ENCODE results near the gene CRB2. TPM values are rescaled to one million over a fixed set of nuclear protein-coding genes. Genes with fewer than 3 reads are reported as not detected.
A peak's percentile ranks its signal among the peaks of the same experiment; 100 is the strongest.

Gene CRB2
- total RNA-seq, 5 donors from 2014 or later (not counting 1 experiment from before 2014, with no cell fraction given): 0.09 to 0.20 TPM; not detected in 3

DNA sequence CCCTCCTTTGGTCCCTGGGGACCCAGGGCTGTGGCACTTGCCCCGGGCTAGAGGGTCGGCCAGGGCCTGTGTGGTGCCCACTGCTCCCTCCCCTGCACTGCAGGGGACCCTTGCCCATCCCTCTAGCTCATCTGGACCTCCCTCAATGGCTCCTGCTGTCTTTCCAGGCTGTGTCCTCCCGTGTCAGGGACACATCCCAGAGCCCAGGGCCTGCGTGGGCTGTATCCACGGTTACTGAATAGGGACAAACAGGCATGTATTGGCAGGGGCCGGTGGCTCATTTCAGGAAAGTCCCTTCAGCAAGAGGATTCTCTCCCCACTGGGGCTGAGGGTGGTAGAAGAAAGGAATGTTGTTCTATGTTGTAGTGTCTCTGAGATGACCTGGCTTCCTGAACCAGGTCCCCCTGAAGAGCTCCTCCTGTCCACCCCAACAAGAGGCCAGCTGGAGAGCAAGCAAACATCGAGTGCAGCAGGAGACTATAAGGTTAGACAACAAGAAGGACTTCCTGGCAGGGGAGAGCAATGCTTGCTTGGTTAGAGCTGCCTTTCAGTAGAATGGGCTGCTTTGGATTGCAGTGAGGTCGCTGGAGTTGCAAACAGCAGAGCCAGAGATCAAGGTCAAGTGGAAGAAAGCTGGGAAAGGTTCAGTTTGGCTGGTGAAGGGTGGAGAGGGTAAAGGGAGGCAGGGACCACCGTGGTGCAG is 1.0 kb upstream of the CRB2 start:
- H3K4me1 Mint-ChIP-seq: peaks cover 0 to 25% (median 20%) of the 10 kb centered on the region in 3 donors
- H3K4me3 ChIP-seq (ENCODE audit: control insufficient read depth in 1 of 2, extremely low read depth in 1 of 2, low read length in 1 of 2): no peak overlapping the region
- ATAC-seq (replicated peaks in 1 of 4) (no peak), DNase-seq (no peak)
- H3K9me3 ChIP-seq: no peaks in the 10 kb centered on the region
- no peak overlapping the region for H3K27ac ChIP-seq (ENCODE audit: low read length)
- peaks cover 4 to 6% of the 10 kb centered on the region in 2 donors for H3K27me3 Mint-ChIP-seq
- ChIA-PET CTCF (interaction anchor here (0.5 to 0.6 kb wide), 3 partner anchors 10 to 254 kb away, joined by 3 to 4 read pairs (median 3); no protein-coding TSS in a partner anchor), POLR2A (interaction anchor here in 1 of 2 donors (0.6 kb wide), 1 partner anchor 1050 kb away, joined by 4 read pairs; no protein-coding TSS in a partner anchor)
- H3K9me3 Mint-ChIP-seq: no peaks in the 10 kb centered on the region
- no peak overlapping the region for H3K27ac Mint-ChIP-seq
- 58% methylated on average over 6 of the region's 9 CpGs for WGBS (ENCODE audit: insufficient coverage)
- no peaks in the 10 kb centered on the region for H3K36me3 Mint-ChIP-seq
- no peak overlapping the region for H3K4me3 Mint-ChIP-seq
- no peaks in the 10 kb centered on the region for H3K36me3 ChIP-seq (ENCODE audit: control insufficient read depth in 2 of 2, extremely low read depth in 1 of 2, insufficient read depth in 1 of 2, low read length in 1 of 2)
- H3K27me3 ChIP-seq (replicated peaks in 1 of 2; ENCODE audit: control insufficient read depth in 2 of 2, extremely low read depth in 1 of 2, insufficient read depth in 2 of 2, low read length in 1 of 2): peaks cover 0 to 35% of the 10 kb centered on the region in 2 experiments
- peaks cover 7 to 10% of the 10 kb centered on the region in 2 experiments for H3K4me1 ChIP-seq (ENCODE audit: control insufficient read depth in 1 of 2, extremely low read depth in 1 of 2, insufficient read depth in 2 of 2, low read length in 2 of 2)

DNA sequence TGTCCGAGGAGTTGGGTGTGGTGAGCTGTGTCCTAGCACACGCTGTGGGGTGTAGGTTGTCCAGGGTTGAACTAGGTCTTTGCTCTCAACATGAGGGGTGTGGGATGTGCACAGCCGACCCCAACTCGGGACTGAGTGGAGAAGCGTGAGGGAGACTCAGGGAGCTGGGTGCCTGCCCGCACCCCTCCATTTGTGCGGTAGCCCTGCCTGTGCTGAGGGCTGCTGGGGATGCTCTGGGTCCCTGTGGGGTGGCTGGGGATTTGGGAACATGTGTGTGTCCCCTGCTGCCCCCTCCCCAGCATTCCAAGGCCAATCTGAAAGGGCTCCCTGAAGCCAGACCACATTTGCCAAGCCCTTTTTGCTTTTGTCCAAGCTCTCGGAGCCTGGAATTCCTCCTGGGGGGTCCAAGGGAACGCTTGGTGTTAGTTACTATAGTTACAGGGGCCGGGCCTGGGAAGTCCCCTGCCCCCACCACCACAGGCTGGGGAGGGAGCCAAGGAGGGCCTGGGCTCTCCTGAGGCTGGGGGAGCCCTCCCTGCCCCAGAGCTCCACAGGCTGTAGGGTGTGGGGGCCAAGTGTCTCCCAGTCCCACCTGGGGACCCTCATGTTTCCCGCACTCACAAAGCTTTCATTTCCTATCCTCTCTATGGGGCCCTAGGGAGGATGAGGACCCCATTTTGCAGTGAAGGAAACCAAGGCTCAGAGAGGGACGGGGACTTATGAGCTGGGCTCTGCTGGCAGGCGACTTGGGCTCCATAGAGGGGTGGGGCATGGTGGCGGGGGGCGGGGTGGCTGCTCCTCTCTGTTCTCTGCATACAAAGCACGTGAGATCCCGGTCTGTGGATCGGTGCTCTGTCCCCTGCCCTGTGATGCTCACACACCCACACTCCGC is 1.1 kb downstream of the CRB2 start:
- no peak overlapping the region for H3K4me3 Mint-ChIP-seq
- H3K9me3 ChIP-seq: no peaks in the 10 kb centered on the region
- no peaks in the 10 kb centered on the region for H3K36me3 ChIP-seq (ENCODE audit: control insufficient read depth in 2 of 2, extremely low read depth in 1 of 2, insufficient read depth in 1 of 2, low read length in 1 of 2)
- ChIA-PET CTCF (no interaction called here), POLR2A (no interaction called here)
- H3K27ac Mint-ChIP-seq: no peak overlapping the region
- H3K27me3 ChIP-seq (replicated peaks in 1 of 2; ENCODE audit: control insufficient read depth in 2 of 2, extremely low read depth in 1 of 2, insufficient read depth in 2 of 2, low read length in 1 of 2): peaks cover 0 to 26% of the 10 kb centered on the region in 2 experiments
- no peaks in the 10 kb centered on the region for H3K36me3 Mint-ChIP-seq
- peaks cover 4 to 6% of the 10 kb centered on the region in 2 donors for H3K27me3 Mint-ChIP-seq
- H3K4me3 ChIP-seq (ENCODE audit: control insufficient read depth in 1 of 2, extremely low read depth in 1 of 2, low read length in 1 of 2): no peak overlapping the region
- H3K4me1 ChIP-seq (ENCODE audit: control insufficient read depth in 1 of 2, extremely low read depth in 1 of 2, insufficient read depth in 2 of 2, low read length in 2 of 2): peaks cover 9 to 12% of the 10 kb centered on the region in 2 experiments
- H3K4me1 Mint-ChIP-seq: peaks cover 0 to 32% (median 22%) of the 10 kb centered on the region in 3 donors
- H3K9me3 Mint-ChIP-seq: no peaks in the 10 kb centered on the region
- DNase-seq: no peak
- WGBS (ENCODE audit: insufficient coverage): 95% methylated on average over 12 of the region's 19 CpGs
- no peak for ATAC-seq (replicated peaks in 1 of 4)
- no peak overlapping the region for H3K27ac ChIP-seq (ENCODE audit: low read length)

DNA sequence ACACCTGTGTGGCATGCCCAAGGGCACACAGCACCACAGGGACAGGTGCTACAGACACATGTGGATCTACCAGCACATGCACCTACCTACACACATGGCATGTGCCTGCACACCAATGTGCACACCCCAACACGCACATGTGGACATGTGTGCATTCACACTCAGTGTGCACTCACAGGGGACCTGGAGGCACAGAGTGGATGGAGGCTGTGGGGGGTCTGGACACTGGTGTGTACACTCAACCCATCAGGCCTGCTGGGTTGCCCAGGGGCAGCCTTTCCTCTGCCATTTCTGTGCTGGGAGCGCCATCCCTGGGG is 1.7 kb downstream of the CRB2 start:
- CTCF ChIA-PET: no interaction called here
- peaks cover 0 to 32% (median 22%) of the 10 kb centered on the region in 3 donors for H3K4me1 Mint-ChIP-seq
- no peaks in the 10 kb centered on the region for H3K36me3 Mint-ChIP-seq

DNA sequence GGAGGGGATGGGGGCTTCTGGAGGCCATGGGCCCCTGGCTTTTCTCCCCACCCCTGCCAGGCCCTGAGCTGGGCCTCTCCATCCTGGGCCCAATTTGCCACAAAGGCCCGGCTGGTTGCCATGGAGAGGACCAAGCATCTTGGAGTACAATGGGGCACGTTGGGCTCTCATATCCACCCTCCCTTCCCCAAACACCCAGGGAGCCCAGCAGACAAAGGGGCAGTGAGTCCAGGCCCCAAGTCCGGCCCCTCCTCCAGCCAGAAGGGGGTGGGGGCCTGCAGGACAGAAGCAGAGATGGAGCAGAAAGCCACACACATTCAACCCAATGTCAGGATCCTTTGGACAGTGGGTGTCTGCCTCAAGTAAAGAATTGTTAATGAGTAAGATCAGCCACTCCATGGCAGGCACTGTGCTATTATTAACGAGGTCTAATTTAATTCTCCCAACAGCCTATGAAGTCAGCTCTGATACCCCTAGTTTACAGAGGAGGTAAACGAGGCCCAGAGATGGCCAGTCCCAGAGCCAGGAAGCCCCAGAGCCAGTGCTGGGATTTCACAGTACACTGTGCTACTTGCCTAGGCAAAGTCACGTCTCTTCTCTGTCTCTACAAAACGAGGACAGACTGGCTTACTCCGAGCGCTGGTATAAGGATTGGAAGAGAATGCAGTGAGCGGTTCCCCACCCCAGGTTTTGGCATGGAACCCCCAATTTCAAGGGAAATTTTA is 2.3 kb downstream of the CRB2 start:
- Mint-ChIP-seq H3K4me3 (no peak overlapping the region), H3K4me1 (peaks cover 0 to 32% (median 22%) of the 10 kb centered on the region in 3 donors), H3K27me3 (no peaks in the 10 kb centered on the region), H3K9me3 (no peaks in the 10 kb centered on the region), H3K27ac (peak overlapping the region in 1 of 2 donors; percentile 31), H3K36me3 (no peaks in the 10 kb centered on the region)
- Histone ChIP-seq H3K27ac (ENCODE audit: low read length) (no peak overlapping the region), H3K4me1 (ENCODE audit: control insufficient read depth in 1 of 2, extremely low read depth in 1 of 2, insufficient read depth in 2 of 2, low read length in 2 of 2) (peaks cover 9 to 12% of the 10 kb centered on the region in 2 experiments), H3K27me3 (replicated peaks in 1 of 2; ENCODE audit: control insufficient read depth in 2 of 2, extremely low read depth in 1 of 2, insufficient read depth in 2 of 2, low read length in 1 of 2) (peaks cover 0 to 24% of the 10 kb centered on the region in 2 experiments), H3K9me3 (no peaks in the 10 kb centered on the region), H3K36me3 (ENCODE audit: control insufficient read depth in 2 of 2, extremely low read depth in 1 of 2, insufficient read depth in 1 of 2, low read length in 1 of 2) (no peaks in the 10 kb centered on the region), H3K4me3 (ENCODE audit: control insufficient read depth in 1 of 2, extremely low read depth in 1 of 2, low read length in 1 of 2) (no peak overlapping the region)
- DNase-seq: no peak
- POLR2A ChIA-PET: no interaction called here
- 87% methylated on average over 5 of the region's 10 CpGs for WGBS (ENCODE audit: insufficient coverage)
- CTCF ChIA-PET: interaction anchor here in 1 of 2 donors (0.6 kb wide), 1 partner anchor 220 kb away, joined by 3 read pairs; no protein-coding TSS in a partner anchor
- no peak for ATAC-seq (replicated peaks in 1 of 4)

More for the DNA sequence above, 1.7 kb downstream of the CRB2 start:
- H3K4me1 ChIP-seq (ENCODE audit: control insufficient read depth in 1 of 2, extremely low read depth in 1 of 2, insufficient read depth in 2 of 2, low read length in 2 of 2): peaks cover 9 to 12% of the 10 kb centered on the region in 2 experiments
- H3K27me3 ChIP-seq (replicated peaks in 1 of 2; ENCODE audit: control insufficient read depth in 2 of 2, extremely low read depth in 1 of 2, insufficient read depth in 2 of 2, low read length in 1 of 2): peaks cover 0 to 30% of the 10 kb centered on the region in 2 experiments
- Mint-ChIP-seq H3K9me3 (no peaks in the 10 kb centered on the region), H3K27ac (no peak overlapping the region), H3K27me3 (peaks cover 2 to 4% of the 10 kb centered on the region in 2 donors), H3K4me3 (no peak overlapping the region)
- no peak for DNase-seq
- WGBS (ENCODE audit: insufficient coverage): 80% methylated on average over 1 of the region's 2 CpGs
- H3K4me3 ChIP-seq (ENCODE audit: control insufficient read depth in 1 of 2, extremely low read depth in 1 of 2, low read length in 1 of 2): no peak overlapping the region
- H3K9me3 ChIP-seq: no peaks in the 10 kb centered on the region
- no peak for ATAC-seq (replicated peaks in 1 of 4)
- H3K36me3 ChIP-seq (ENCODE audit: control insufficient read depth in 2 of 2, extremely low read depth in 1 of 2, insufficient read depth in 1 of 2, low read length in 1 of 2): no peaks in the 10 kb centered on the region
- POLR2A ChIA-PET: no interaction called here
- no peak overlapping the region for H3K27ac ChIP-seq (ENCODE audit: low read length)

DNA sequence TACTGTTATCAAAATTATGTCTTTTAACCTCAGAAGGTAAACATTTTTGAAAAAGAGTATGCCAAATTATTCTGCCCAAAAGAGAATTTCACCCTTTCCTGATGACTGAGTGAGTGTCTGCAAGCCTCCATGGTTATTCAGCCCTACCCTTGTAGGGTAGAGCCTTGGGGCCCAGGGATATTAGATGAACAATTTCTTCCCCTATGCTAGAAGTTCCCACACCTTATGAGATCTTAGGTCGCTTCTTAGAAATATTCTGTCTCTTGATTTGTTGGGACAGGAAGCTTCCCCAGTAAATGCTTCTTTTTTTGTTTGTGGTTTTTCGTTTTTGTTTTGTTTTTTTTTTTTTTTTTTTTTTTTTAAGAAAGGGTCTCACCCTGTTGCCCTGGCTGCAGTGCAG is 3.1 kb downstream of the CRB2 start:
- ChIA-PET CTCF (interaction anchor here in 1 of 2 donors (0.6 kb wide), 2 partner anchors 171 to 220 kb away, joined by 3 read pairs; no protein-coding TSS in a partner anchor), POLR2A (no interaction called here)
- Mint-ChIP-seq H3K9me3 (no peaks in the 10 kb centered on the region), H3K4me1 (peaks cover 0 to 31% (median 20%) of the 10 kb centered on the region in 3 donors), H3K4me3 (no peak overlapping the region), H3K36me3 (no peaks in the 10 kb centered on the region), H3K27ac (peak overlapping the region; percentile 31 to 36), H3K27me3 (no peaks in the 10 kb centered on the region)
- no peaks in the 10 kb centered on the region for H3K36me3 ChIP-seq (ENCODE audit: control insufficient read depth in 2 of 2, extremely low read depth in 1 of 2, insufficient read depth in 1 of 2, low read length in 1 of 2)
- WGBS (ENCODE audit: insufficient coverage): no CpG with 5 or more reads among the region's 2 CpGs
- no peak for DNase-seq
- no peak overlapping the region for H3K27ac ChIP-seq (ENCODE audit: low read length)
- no peak overlapping the region for H3K4me3 ChIP-seq (ENCODE audit: control insufficient read depth in 1 of 2, extremely low read depth in 1 of 2, low read length in 1 of 2)
- peak in 1 of 4 experiments; percentile 34 for ATAC-seq (replicated peaks in 1 of 4)
- H3K4me1 ChIP-seq (ENCODE audit: control insufficient read depth in 1 of 2, extremely low read depth in 1 of 2, insufficient read depth in 2 of 2, low read length in 2 of 2): peaks cover 6 to 12% of the 10 kb centered on the region in 2 experiments
- no peaks in the 10 kb centered on the region for H3K9me3 ChIP-seq
- peaks cover 0 to 16% of the 10 kb centered on the region in 2 experiments for H3K27me3 ChIP-seq (replicated peaks in 1 of 2; ENCODE audit: control insufficient read depth in 2 of 2, extremely low read depth in 1 of 2, insufficient read depth in 2 of 2, low read length in 1 of 2)

DNA sequence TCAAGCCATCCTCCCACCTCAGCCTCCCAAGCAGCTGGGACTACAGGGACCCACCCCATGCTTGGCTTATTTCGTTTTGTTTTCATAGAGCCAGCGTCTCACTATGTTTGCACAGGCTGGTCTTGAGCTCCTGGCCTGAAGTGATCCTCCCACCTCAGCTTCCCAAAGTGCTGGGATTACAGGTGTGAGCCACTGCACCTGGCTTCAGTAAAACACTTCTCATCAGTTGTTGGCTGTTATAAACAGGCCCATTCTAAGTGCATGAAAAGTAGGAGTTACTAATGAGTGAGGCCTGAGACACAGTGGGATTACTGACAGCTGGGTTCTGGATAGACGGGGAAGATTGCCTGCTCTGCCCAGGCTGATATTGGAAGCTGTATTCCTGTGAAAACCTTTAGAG is 3.5 kb downstream of the CRB2 start:
- peaks cover 0 to 30% (median 19%) of the 10 kb centered on the region in 3 donors for H3K4me1 Mint-ChIP-seq
- Histone ChIP-seq H3K4me1 (ENCODE audit: control insufficient read depth in 1 of 2, extremely low read depth in 1 of 2, insufficient read depth in 2 of 2, low read length in 2 of 2) (peaks cover 3 to 12% of the 10 kb centered on the region in 2 experiments), H3K27me3 (replicated peaks in 1 of 2; ENCODE audit: control insufficient read depth in 2 of 2, extremely low read depth in 1 of 2, insufficient read depth in 2 of 2, low read length in 1 of 2) (peaks cover 0 to 12% of the 10 kb centered on the region in 2 experiments), H3K27ac (ENCODE audit: low read length) (no peak overlapping the region), H3K36me3 (ENCODE audit: control insufficient read depth in 2 of 2, extremely low read depth in 1 of 2, insufficient read depth in 1 of 2, low read length in 1 of 2) (no peaks in the 10 kb centered on the region), H3K9me3 (no peaks in the 10 kb centered on the region), H3K4me3 (ENCODE audit: control insufficient read depth in 1 of 2, extremely low read depth in 1 of 2, low read length in 1 of 2) (no peak overlapping the region)
- no peaks in the 10 kb centered on the region for H3K36me3 Mint-ChIP-seq
- WGBS (ENCODE audit: insufficient coverage): 70% methylated on average over 2 of the region's 3 CpGs
- ChIA-PET POLR2A (no interaction called here), CTCF (interaction anchor here in 1 of 2 donors (0.6 kb wide), 1 partner anchor 171 kb away, joined by 3 read pairs; no protein-coding TSS in a partner anchor)
- DNase-seq: no peak
- no peaks in the 10 kb centered on the region for H3K27me3 Mint-ChIP-seq
- ATAC-seq (replicated peaks in 1 of 4): no peak
- H3K9me3 Mint-ChIP-seq: no peaks in the 10 kb centered on the region
- H3K4me3 Mint-ChIP-seq: no peak overlapping the region
- H3K27ac Mint-ChIP-seq: peak overlapping the region in 1 of 2 donors; percentile 5

Data from T-cell (primary cell).